Trophoblast cell (in vitro differentiated cells and primary cell): ENCODE results near the gene KAT2A.
"Not testable (repeated sequence)": the region's sequence is repeated elsewhere in the genome, so short reads cannot be mapped to it uniquely, and the experiment has no call there.

Source experiments
- DNase-seq, 2 donors: peaks; one replicate each; pipeline ENCODE4 v3.0.0-alpha.2; 2016
- H2AFZ ChIP-seq: 2 replicates; pipeline ENCODE4 v1.6.1; 2013; ENCODE audit warnings: low read length, moderate library complexity, mild to moderate bottlenecking; ENCODE audit not compliant: insufficient read depth, poor library complexity
- H2AK5ac ChIP-seq: 2 replicates; pipeline ENCODE4 v1.6.1; 2013; ENCODE audit warnings: mild to moderate bottlenecking, low read length
- H2BK120ac ChIP-seq: 2 replicates; pipeline ENCODE4 v1.6.1; 2013; ENCODE audit warnings: low read length, mild to moderate bottlenecking, moderate library complexity; ENCODE audit not compliant: insufficient read depth, poor library complexity
- H2BK12ac ChIP-seq: 2 replicates; pipeline ENCODE4 v1.6.1; 2013; ENCODE audit warnings: mild to moderate bottlenecking, low read length, moderate library complexity
- H2BK5ac ChIP-seq: 2 replicates; pipeline ENCODE4 v1.6.1; 2013; ENCODE audit warnings: low read length, low read depth, moderate library complexity, mild to moderate bottlenecking; ENCODE audit not compliant: poor library complexity
- H3K14ac ChIP-seq: 2 replicates; pipeline ENCODE4 v1.6.1; 2013; ENCODE audit warnings: mild to moderate bottlenecking, low read length
- H3K18ac ChIP-seq: 2 replicates; pipeline ENCODE4 v1.6.1; 2013; ENCODE audit warnings: mild to moderate bottlenecking, low read length
- H3K23ac ChIP-seq: 2 replicates; pipeline ENCODE4 v1.6.1; 2013; ENCODE audit warnings: low read length
- H3K27ac ChIP-seq: 2 replicates; pipeline ENCODE4 v1.5.1; 2013; ENCODE audit warnings: low read depth, mild to moderate bottlenecking, inconsistent platforms, low read length, moderate library complexity
- H3K27me3 ChIP-seq: 2 replicates; pipeline ENCODE4 v1.6.1; 2013; ENCODE audit warnings: inconsistent platforms, mild to moderate bottlenecking, low read length, moderate library complexity; ENCODE audit not compliant: insufficient read depth
- H3K36me3 ChIP-seq, 2 experiments: 1 replicate in 1 of 2; 2 replicates in 1 of 2; pipeline ENCODE4 v1.6.1; 2013; ENCODE audit warnings: low read length in 2 of 2, mild to moderate bottlenecking in 2 of 2, moderate library complexity in 1 of 2; ENCODE audit not compliant: insufficient read depth in 2 of 2, control insufficient read depth in 1 of 2
- H3K4ac ChIP-seq: 2 replicates; pipeline ENCODE4 v1.6.1; 2013; ENCODE audit warnings: low read depth, mild to moderate bottlenecking, low read length, moderate library complexity
- H3K4me1 ChIP-seq, 2 experiments: 1 replicate in 1 of 2; 2 replicates in 1 of 2; pipeline ENCODE4 v1.6.1; 2013; ENCODE audit warnings: low read length in 2 of 2, mild to moderate bottlenecking in 2 of 2, moderate library complexity in 1 of 2; ENCODE audit not compliant: insufficient read depth in 2 of 2, control insufficient read depth in 1 of 2
- H3K4me2 ChIP-seq: 2 replicates; pipeline ENCODE4 v1.6.1; 2013; ENCODE audit warnings: inconsistent platforms, mild to moderate bottlenecking, low read length, moderate library complexity
- H3K4me3 ChIP-seq: 2 replicates; pipeline ENCODE4 v1.5.1; 2013; ENCODE audit warnings: mild to moderate bottlenecking, low read depth, low read length, inconsistent platforms
- H3K79me1 ChIP-seq: one replicate; pipeline ENCODE4 v1.6.1; 2013; ENCODE audit warnings: low read length
- H3K79me2 ChIP-seq: 2 replicates; pipeline ENCODE4 v1.6.1; 2013; ENCODE audit warnings: low read length, mild to moderate bottlenecking; ENCODE audit not compliant: control insufficient read depth, insufficient read depth, poor library complexity
- H3K9ac ChIP-seq: 2 replicates; pipeline ENCODE4 v1.6.1; 2013; ENCODE audit warnings: mild to moderate bottlenecking, low read length
- H3K9me3 ChIP-seq: 2 replicates; pipeline ENCODE4 v1.6.1; 2013; ENCODE audit warnings: low read depth, mild to moderate bottlenecking, control low read depth, inconsistent platforms, low read length; ENCODE audit not compliant: insufficient read depth
- H4K12ac ChIP-seq: 2 replicates; pipeline ENCODE4 v1.6.1; 2013; ENCODE audit warnings: low read depth, mild to moderate bottlenecking, low read length, moderate library complexity
- H4K8ac ChIP-seq: 2 replicates; pipeline ENCODE4 v1.6.1; 2013; ENCODE audit warnings: low read depth, mild to moderate bottlenecking, low read length, moderate library complexity
- H4K91ac ChIP-seq: one replicate; pipeline ENCODE4 v1.6.1; 2013; ENCODE audit warnings: low read depth, mild to moderate bottlenecking, low read length, moderate library complexity
- WGBS: extraction: QIAGEN DNeasy Blood & Tissue Kit; methylation state at CpG from one replicate; pipeline ENCODE4 v1.1.7; 2013; ENCODE audit warnings: missing lambda C conversion rate; ENCODE audit not compliant: insufficient read length, insufficient coverage; ENCODE audit errors: extremely low coverage; 5-methylcytosine and 5-hydroxymethylcytosine counted together

KAT2A gene

DNA sequence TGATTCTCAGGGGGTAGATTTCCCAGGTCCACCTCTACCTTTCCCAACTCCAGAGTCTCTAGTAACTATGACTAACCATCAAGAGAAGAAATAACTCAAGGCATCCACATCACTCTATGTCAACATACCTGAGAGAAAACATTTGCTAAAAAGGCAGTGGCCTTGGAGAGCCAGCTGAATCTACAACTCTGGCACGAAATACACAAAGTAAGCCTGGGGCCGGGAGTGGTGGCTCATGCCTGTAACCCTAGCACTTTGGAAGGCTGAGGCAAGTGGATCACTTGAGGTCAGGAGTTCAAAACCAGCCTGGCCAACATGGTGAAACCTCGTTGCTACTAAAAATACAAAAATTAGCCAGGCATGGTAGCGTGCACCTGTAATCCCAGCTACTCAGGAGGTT lies 22.0 kb upstream of the KAT2A start:
- H4K91ac ChIP-seq, H2AK5ac ChIP-seq, H3K18ac ChIP-seq, H3K14ac ChIP-seq, H3K4me2 ChIP-seq, H3K9ac ChIP-seq, H2BK5ac ChIP-seq, H4K8ac ChIP-seq, H2BK120ac ChIP-seq, H3K23ac ChIP-seq, H3K79me2 ChIP-seq, H4K12ac ChIP-seq, H3K4me1 ChIP-seq, H3K79me1 ChIP-seq, H2BK12ac ChIP-seq, H2AFZ ChIP-seq, H3K9me3 ChIP-seq, H3K27me3 ChIP-seq, H3K4me3 ChIP-seq: not testable (repeated sequence)
- WGBS, result no CpG with 5 or more reads among the region's 4 CpGs
- peak overlapping the region; percentile 33 for H3K4ac ChIP-seq
- peak; percentile 64 to 76 for DNase-seq
- H3K27ac ChIP-seq, result peak overlapping the region; percentile 28
- peaks cover 18 to 22% of the 10 kb centered on the region in 2 experiments for H3K36me3 ChIP-seq

DNA sequence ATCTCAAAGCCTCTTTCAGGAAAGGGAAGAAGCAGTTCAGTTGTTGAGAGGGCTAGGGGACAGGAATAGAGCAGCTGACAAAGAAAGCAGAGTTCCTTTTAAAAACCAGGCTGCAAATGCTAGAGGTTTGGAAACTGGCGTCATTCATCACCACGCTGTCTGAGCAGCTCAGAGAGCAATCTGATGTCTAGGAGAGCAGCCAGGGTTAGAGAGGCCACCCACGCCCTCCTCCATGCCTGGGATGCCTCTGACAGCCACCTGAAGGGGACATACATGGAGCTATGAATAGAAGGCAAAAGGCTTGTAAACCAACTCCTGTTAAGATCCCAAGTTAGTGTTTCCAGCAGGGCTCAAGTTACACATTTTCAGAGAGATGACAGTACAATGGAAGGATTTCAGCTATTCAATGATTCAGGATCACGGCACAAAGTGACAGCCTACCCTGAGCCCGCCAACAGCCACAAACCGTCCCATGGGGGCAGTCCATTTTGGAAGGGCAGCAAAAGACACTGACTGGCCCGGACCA lies 21.3 kb upstream of the KAT2A start:
- Histone ChIP-seq H3K23ac (no peak overlapping the region), H3K79me1 (no peaks in the 10 kb centered on the region), H3K27ac (peak overlapping the region; percentile 7), H3K4me3 (no peak overlapping the region), H4K91ac (no peak overlapping the region), H3K4me1 (peaks cover 9% of the 10 kb centered on the region in 2 experiments), H3K18ac (no peak overlapping the region), H2BK12ac (no peak overlapping the region), H2BK5ac (no peak overlapping the region), H3K4me2 (no peak overlapping the region), H3K14ac (no peak overlapping the region), H2AFZ (no peak overlapping the region), H3K36me3 (peaks cover 19 to 22% of the 10 kb centered on the region in 2 experiments), H3K9me3 (no peaks in the 10 kb centered on the region), H3K27me3 (no peaks in the 10 kb centered on the region), H4K8ac (no peak overlapping the region), H2BK120ac (no peak overlapping the region), H3K79me2 (peaks cover 2% of the 10 kb centered on the region), H2AK5ac (no peak overlapping the region), H3K4ac (no peak overlapping the region), H3K9ac (no peak overlapping the region), H4K12ac (no peak overlapping the region)
- peak; percentile 94 to 95 for DNase-seq
- WGBS, result no CpG with 5 or more reads among the region's 7 CpGs

GRCh38 chr17:42141382-42141781 lies 20.2 kb upstream of the KAT2A start:
- Histone ChIP-seq H2BK12ac (no peak overlapping the region), H3K23ac (peak overlapping the region; percentile 68), H3K9ac (no peak overlapping the region), H3K36me3 (peaks cover 16 to 19% of the 10 kb centered on the region in 2 experiments), H4K91ac (no peak overlapping the region), H3K4me3 (no peak overlapping the region), H3K4me2 (no peak overlapping the region), H3K18ac (no peak overlapping the region), H2AFZ (no peak overlapping the region), H4K12ac (no peak overlapping the region), H4K8ac (no peak overlapping the region), H3K79me2 (peaks cover 2% of the 10 kb centered on the region), H2BK5ac (no peak overlapping the region), H2AK5ac (no peak overlapping the region), H3K27me3 (no peaks in the 10 kb centered on the region), H2BK120ac (no peak overlapping the region), H3K4me1 (peaks cover 9% of the 10 kb centered on the region in 2 experiments), H3K79me1 (no peaks in the 10 kb centered on the region), H3K9me3 (no peaks in the 10 kb centered on the region), H3K4ac (peak overlapping the region; percentile 11), H3K14ac (no peak overlapping the region), H3K27ac (no peak overlapping the region)
- no peak for DNase-seq
- no CpG with 5 or more reads among the region's 8 CpGs for WGBS

DNA sequence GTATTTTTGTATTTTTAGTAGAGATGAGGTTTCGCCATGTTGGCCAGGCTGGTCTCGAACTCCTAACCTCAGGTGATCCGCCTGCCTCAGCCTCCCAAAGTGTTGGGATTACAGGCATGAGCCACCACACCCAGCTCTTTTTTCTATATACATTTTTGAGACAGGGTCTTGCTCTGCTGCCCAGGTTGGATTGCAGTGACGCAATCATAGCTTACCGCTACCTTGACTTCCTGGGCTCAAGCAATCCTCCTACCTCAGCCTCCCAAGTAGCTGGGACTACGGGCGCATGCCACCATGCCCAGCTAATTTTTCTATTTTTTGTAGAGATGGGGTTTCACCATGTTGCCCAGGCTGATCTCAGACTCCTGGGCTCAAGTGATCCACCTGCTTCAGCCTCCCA lies 19.5 kb upstream of the KAT2A start:
- not testable (repeated sequence) for H4K8ac ChIP-seq, H3K27me3 ChIP-seq, H3K4ac ChIP-seq, H2AK5ac ChIP-seq, H2BK12ac ChIP-seq, H2AFZ ChIP-seq, H3K9ac ChIP-seq, H2BK120ac ChIP-seq, H3K23ac ChIP-seq, H3K4me3 ChIP-seq, H4K12ac ChIP-seq, H3K4me2 ChIP-seq, DNase-seq, H3K14ac ChIP-seq, H4K91ac ChIP-seq, H2BK5ac ChIP-seq, H3K79me2 ChIP-seq, H3K18ac ChIP-seq, H3K27ac ChIP-seq, H3K9me3 ChIP-seq, H3K79me1 ChIP-seq
- Histone ChIP-seq H3K4me1 (peaks cover 14 to 15% of the 10 kb centered on the region in 2 experiments), H3K36me3 (peaks cover 16 to 19% of the 10 kb centered on the region in 2 experiments)
- no CpG with 5 or more reads among the region's 7 CpGs for WGBS
